ENCODE results near the gene TMEM9B. TPM values are rescaled to one million over a fixed set of nuclear protein-coding genes. Genes with fewer than 3 reads are reported as not detected.

The TMEM9B gene
- total and polyA plus RNA-seq, 2 experiments from 2014 or later: 10.4 to 12.9 TPM

DNA sequence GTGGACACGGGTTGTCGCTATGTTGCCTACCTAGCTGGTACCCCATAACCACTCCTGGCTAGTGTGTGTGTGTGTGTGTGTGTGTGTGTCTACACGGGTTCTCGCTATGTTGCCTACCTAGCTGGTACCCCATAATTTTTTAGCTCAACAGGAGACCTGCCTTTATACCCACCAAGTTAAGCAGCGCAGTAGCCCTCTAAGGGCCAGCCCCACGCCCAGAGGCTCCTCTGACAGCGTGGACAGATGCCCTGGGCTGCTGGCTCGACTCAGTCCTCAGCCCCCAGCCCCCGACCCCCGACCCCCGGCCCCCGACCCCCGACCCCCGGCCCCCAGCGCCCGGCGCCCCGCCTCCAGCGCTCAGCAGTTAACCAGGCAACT, 53.6 kb downstream of the TMEM9B start (continued):
- TF ChIP-seq, protein P1, sequence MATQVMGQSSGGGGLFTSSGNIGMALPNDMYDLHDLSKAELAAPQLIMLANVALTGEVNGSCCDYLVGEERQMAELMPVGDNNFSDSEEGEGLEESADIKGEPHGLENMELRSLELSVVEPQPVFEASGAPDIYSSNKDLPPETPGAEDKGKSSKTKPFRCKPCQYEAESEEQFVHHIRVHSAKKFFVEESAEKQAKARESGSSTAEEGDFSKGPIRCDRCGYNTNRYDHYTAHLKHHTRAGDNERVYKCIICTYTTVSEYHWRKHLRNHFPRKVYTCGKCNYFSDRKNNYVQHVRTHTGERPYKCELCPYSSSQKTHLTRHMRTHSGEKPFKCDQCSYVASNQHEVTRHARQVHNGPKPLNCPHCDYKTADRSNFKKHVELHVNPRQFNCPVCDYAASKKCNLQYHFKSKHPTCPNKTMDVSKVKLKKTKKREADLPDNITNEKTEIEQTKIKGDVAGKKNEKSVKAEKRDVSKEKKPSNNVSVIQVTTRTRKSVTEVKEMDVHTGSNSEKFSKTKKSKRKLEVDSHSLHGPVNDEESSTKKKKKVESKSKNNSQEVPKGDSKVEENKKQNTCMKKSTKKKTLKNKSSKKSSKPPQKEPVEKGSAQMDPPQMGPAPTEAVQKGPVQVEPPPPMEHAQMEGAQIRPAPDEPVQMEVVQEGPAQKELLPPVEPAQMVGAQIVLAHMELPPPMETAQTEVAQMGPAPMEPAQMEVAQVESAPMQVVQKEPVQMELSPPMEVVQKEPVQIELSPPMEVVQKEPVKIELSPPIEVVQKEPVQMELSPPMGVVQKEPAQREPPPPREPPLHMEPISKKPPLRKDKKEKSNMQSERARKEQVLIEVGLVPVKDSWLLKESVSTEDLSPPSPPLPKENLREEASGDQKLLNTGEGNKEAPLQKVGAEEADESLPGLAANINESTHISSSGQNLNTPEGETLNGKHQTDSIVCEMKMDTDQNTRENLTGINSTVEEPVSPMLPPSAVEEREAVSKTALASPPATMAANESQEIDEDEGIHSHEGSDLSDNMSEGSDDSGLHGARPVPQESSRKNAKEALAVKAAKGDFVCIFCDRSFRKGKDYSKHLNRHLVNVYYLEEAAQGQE (IDR thresholded peaks at IDR 0.05; ENCODE audit: unreplicated experiment): no peak
- no peak for TF ChIP-seq JUNB (IDR thresholded peaks at IDR 0.05; ENCODE audit: unreplicated experiment)
- no peak for TF ChIP-seq STAT1 (IDR thresholded peaks at IDR 0.05; ENCODE audit: unreplicated experiment)

DNA sequence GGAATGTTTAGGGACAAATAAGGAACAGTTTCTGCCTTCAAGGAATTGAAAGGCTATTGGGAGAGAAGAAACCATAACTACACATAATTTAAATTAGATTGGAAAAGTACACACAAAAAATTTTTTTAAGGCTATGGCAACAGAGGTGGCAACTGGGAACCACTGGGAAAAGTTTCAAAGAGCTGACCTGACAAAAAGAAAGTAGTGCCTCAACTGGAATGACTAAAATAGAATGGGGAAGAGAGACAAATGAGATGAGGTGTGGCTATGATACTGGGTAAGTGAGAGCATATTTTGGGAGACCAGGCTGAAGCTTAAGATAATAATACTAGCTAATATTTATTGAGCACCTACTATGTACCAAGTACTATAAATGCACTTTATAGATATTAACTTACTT, 56.1 kb downstream of the TMEM9B start:
- ATAC-seq: no peak
- H3K4me3 Mint-ChIP-seq: no peak overlapping the region
- no peak for TF ChIP-seq CREB1 (CRISPR knock-in tag; IDR thresholded peaks at IDR 0.05; ENCODE audit: low read depth)

DNA sequence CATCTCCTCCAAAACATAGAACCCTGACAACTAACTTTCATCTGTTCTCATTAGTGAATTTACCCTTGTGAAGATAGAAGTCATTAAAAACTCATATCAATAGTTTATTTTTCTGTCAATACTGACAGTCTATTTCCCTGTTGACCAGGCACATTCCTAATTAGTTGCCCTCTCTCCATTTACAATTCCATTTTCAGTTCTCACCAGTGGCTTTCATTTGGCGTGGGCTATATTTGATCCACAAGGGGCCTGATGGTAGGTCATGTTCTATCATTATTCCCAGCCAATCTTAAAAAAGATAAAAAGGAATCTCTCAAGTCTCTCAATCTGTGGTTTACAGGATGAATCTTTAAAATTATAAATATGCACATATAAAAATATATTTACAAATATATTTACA, 57.1 kb downstream of the TMEM9B start:
- no peaks in the 10 kb centered on the region for H3K36me3 ChIP-seq (ENCODE audit: insufficient read depth)
- H3K4me1 ChIP-seq (ENCODE audit: insufficient read depth): peaks cover 8% of the 10 kb centered on the region
- H2AFZ ChIP-seq: no peak overlapping the region
- H4K20me1 ChIP-seq (replicated peaks; ENCODE audit: insufficient read depth): no peaks in the 10 kb centered on the region
- no peak overlapping the region for H3K27ac Mint-ChIP-seq
- no peak for ATAC-seq
- no peaks in the 10 kb centered on the region; the same call in 2 of the 3 replicates for H3K36me3 Mint-ChIP-seq (ENCODE audit: low read depth)
- no peaks in the 10 kb centered on the region for H3K79me2 ChIP-seq (replicated peaks; ENCODE audit: insufficient read depth)
- peaks cover 25% of the 10 kb centered on the region for H3K27me3 ChIP-seq (ENCODE audit: insufficient read depth)
- no peak overlapping the region for H3K4me2 ChIP-seq
- peaks cover 4% of the 10 kb centered on the region; the same call in 1 of the 2 replicates for H3F3A ChIP-seq (replicated peaks; ENCODE audit: low read depth)
- no peak overlapping the region for H3K27ac ChIP-seq (ENCODE audit: low read depth)
- peaks cover 14% of the 10 kb centered on the region for H3K27me3 Mint-ChIP-seq (ENCODE audit: insufficient read depth, low read depth, poor library complexity)
- H3K9me3 Mint-ChIP-seq: no peaks in the 10 kb centered on the region
- no peak for DNase-seq (ENCODE audit: low spot score)
- H3K4me3 Mint-ChIP-seq: no peak overlapping the region
- H3K4me3 ChIP-seq: no peak overlapping the region
- no peaks in the 10 kb centered on the region for H3K9me2 ChIP-seq (ENCODE audit: insufficient read depth)
- peaks cover 9% of the 10 kb centered on the region for H3K4me1 Mint-ChIP-seq
- TF ChIP-seq ZNF331 (CRISPR knock-in tag; IDR thresholded peaks at IDR 0.05; ENCODE audit: low read depth): no peak
- no peak for TF ChIP-seq POLR2AphosphoS5 (IDR thresholded peaks at IDR 0.05; ENCODE audit: low read depth)
- TF ChIP-seq, protein P2, sequence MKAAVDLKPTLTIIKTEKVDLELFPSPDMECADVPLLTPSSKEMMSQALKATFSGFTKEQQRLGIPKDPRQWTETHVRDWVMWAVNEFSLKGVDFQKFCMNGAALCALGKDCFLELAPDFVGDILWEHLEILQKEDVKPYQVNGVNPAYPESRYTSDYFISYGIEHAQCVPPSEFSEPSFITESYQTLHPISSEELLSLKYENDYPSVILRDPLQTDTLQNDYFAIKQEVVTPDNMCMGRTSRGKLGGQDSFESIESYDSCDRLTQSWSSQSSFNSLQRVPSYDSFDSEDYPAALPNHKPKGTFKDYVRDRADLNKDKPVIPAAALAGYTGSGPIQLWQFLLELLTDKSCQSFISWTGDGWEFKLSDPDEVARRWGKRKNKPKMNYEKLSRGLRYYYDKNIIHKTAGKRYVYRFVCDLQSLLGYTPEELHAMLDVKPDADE (IDR thresholded peaks at IDR 0.05): no peak
- TF ChIP-seq ZNF114 (CRISPR knock-in tag; IDR thresholded peaks at IDR 0.05): no peak
- no peak for TF ChIP-seq NANOG (IDR thresholded peaks at IDR 0.05; ENCODE audit: borderline replicate concordance)
- TF ChIP-seq, protein P3, sequence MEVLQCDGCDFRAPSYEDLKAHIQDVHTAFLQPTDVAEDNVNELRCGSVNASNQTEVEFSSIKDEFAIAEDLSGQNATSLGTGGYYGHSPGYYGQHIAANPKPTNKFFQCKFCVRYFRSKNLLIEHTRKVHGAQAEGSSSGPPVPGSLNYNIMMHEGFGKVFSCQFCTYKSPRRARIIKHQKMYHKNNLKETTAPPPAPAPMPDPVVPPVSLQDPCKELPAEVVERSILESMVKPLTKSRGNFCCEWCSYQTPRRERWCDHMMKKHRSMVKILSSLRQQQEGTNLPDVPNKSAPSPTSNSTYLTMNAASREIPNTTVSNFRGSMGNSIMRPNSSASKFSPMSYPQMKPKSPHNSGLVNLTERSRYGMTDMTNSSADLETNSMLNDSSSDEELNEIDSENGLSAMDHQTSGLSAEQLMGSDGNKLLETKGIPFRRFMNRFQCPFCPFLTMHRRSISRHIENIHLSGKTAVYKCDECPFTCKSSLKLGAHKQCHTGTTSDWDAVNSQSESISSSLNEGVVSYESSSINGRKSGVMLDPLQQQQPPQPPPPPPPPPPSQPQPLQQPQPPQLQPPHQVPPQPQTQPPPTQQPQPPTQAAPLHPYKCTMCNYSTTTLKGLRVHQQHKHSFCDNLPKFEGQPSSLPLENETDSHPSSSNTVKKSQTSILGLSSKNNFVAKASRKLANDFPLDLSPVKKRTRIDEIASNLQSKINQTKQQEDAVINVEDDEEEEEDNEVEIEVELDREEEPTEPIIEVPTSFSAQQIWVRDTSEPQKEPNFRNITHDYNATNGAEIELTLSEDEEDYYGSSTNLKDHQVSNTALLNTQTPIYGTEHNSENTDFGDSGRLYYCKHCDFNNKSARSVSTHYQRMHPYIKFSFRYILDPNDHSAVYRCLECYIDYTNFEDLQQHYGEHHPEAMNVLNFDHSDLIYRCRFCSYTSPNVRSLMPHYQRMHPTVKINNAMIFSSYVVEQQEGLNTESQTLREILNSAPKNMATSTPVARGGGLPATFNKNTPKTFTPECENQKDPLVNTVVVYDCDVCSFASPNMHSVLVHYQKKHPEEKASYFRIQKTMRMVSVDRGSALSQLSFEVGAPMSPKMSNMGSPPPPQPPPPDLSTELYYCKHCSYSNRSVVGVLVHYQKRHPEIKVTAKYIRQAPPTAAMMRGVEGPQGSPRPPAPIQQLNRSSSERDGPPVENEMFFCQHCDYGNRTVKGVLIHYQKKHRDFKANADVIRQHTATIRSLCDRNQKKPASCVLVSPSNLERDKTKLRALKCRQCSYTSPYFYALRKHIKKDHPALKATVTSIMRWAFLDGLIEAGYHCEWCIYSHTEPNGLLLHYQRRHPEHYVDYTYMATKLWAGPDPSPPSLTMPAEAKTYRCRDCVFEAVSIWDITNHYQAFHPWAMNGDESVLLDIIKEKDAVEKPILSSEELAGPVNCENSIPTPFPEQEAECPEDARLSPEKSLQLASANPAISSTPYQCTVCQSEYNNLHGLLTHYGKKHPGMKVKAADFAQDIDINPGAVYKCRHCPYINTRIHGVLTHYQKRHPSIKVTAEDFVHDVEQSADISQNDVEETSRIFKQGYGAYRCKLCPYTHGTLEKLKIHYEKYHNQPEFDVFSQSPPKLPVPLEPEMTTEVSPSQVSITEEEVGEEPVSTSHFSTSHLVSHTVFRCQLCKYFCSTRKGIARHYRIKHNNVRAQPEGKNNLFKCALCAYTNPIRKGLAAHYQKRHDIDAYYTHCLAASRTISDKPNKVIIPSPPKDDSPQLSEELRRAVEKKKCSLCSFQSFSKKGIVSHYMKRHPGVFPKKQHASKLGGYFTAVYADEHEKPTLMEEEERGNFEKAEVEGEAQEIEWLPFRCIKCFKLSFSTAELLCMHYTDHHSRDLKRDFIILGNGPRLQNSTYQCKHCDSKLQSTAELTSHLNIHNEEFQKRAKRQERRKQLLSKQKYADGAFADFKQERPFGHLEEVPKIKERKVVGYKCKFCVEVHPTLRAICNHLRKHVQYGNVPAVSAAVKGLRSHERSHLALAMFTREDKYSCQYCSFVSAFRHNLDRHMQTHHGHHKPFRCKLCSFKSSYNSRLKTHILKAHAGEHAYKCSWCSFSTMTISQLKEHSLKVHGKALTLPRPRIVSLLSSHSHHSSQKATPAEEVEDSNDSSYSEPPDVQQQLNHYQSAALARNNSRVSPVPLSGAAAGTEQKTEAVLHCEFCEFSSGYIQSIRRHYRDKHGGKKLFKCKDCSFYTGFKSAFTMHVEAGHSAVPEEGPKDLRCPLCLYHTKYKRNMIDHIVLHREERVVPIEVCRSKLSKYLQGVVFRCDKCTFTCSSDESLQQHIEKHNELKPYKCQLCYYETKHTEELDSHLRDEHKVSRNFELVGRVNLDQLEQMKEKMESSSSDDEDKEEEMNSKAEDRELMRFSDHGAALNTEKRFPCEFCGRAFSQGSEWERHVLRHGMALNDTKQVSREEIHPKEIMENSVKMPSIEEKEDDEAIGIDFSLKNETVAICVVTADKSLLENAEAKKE (CRISPR knock-in tag; IDR thresholded peaks at IDR 0.05): no peak
- no peak for TF ChIP-seq CREB1 (CRISPR knock-in tag; IDR thresholded peaks at IDR 0.05; ENCODE audit: low read depth)
- no peak for TF ChIP-seq JUNB (IDR thresholded peaks at IDR 0.05; ENCODE audit: unreplicated experiment)
- TF ChIP-seq STAT1 (IDR thresholded peaks at IDR 0.05; ENCODE audit: unreplicated experiment): no peak

More for the DNA sequence above, 56.1 kb downstream of the TMEM9B start:
- H3K4me1 ChIP-seq (ENCODE audit: insufficient read depth): peaks cover 11% of the 10 kb centered on the region
- H3K9me2 ChIP-seq (ENCODE audit: insufficient read depth): no peaks in the 10 kb centered on the region
- peaks cover 2% of the 10 kb centered on the region; the same call in 2 of the 3 replicates for H3K36me3 Mint-ChIP-seq (ENCODE audit: low read depth)
- H3K9me3 Mint-ChIP-seq: no peaks in the 10 kb centered on the region
- no peak for DNase-seq (ENCODE audit: low spot score)
- H3K4me3 ChIP-seq: no peak overlapping the region
- peaks cover 13% of the 10 kb centered on the region for H3K4me1 Mint-ChIP-seq
- H3K4me2 ChIP-seq: no peak overlapping the region
- H4K20me1 ChIP-seq (replicated peaks; ENCODE audit: insufficient read depth): no peaks in the 10 kb centered on the region
- H3K27ac Mint-ChIP-seq: no peak overlapping the region
- peaks cover 16% of the 10 kb centered on the region for H3K27me3 Mint-ChIP-seq (ENCODE audit: insufficient read depth, low read depth, poor library complexity)
- H3K27ac ChIP-seq (ENCODE audit: low read depth): no peak overlapping the region
- peaks cover 4% of the 10 kb centered on the region; the same call in 1 of the 2 replicates for H3F3A ChIP-seq (replicated peaks; ENCODE audit: low read depth)
- peaks cover 25% of the 10 kb centered on the region for H3K27me3 ChIP-seq (ENCODE audit: insufficient read depth)
- no peak overlapping the region for H2AFZ ChIP-seq
- no peaks in the 10 kb centered on the region for H3K36me3 ChIP-seq (ENCODE audit: insufficient read depth)
- no peaks in the 10 kb centered on the region for H3K79me2 ChIP-seq (replicated peaks; ENCODE audit: insufficient read depth)

Data from GM23338 (cell line).